HepG2 (cell line): ENCODE results near the gene EAF1. TPM values are rescaled to one million over a fixed set of nuclear protein-coding genes. Genes with fewer than 3 reads are reported as not detected.

ENCODE experiments used
- ATAC-seq: fragments of 200-7000 bp; cut with Tn5 transposase; 3 replicates; pipeline ENCODE4 v1.9.1; 2020; ENCODE audit warnings: mild to moderate bottlenecking, moderate library complexity
- BruUV-seq: library from RNA; stranded (reverse); fragments of 400-500 nt; replicated peaks from 2 replicates; lab custom pipeline; 2021; lab: Mats Ljungman, UMichigan
- CTCF ChIA-PET: fragments of 300-600 bp; formaldehyde crosslinking; extraction: SDS; loops from one replicate; lab custom pipeline; 2021; ENCODE audit warnings: low total read pairs, inconsistent platforms, low intra/inter-chr PET ratio; lab: Yijun Ruan, JAX
- POLR2A ChIA-PET: fragments of 350-600 bp; sonication (Branson Sonifier 250); formaldehyde crosslinking; loops from one replicate; lab custom pipeline; 2020; ENCODE audit warnings: antibody characterized with exemption, inconsistent platforms; lab: Yijun Ruan, JAX
- DNase-seq: peaks from one replicate; pipeline ENCODE4 v3.0.0-alpha.2; 2015; ENCODE audit warnings: low spot score
- FAIRE-seq: peaks from 3 replicates; lab custom pipeline; 2011; peaks lifted over from hg19 to GRCh38; lab: Jason Lieb, UNC
- H2AFZ ChIP-seq: one replicate; pipeline ENCODE4 v1.6.1; 2011; ENCODE audit warnings: low read length, inconsistent platforms
- H3K27ac ChIP-seq: fragments of 300-600 bp; 3 replicates; pipeline ENCODE4 v1.8.0; 2011; ENCODE audit warnings: mixed run types, mild to moderate bottlenecking, mixed read lengths, low read length, inconsistent platforms; ENCODE audit not compliant: insufficient read depth; ENCODE audit errors: extremely low read length
- H3K27me3 ChIP-seq, 2 experiments: fragments of 200-600 bp in 1 of 2; 2 replicates in 1 of 2; 3 replicates in 1 of 2; pipeline versions ENCODE4 v1.6.0 to v1.8.0; 2011; ENCODE audit warnings: low read length in 2 of 2, mild to moderate bottlenecking in 2 of 2, moderate library complexity in 2 of 2, inconsistent platforms in 1 of 2; ENCODE audit not compliant: insufficient read depth in 2 of 2, control insufficient read depth in 1 of 2
- H3K36me3 ChIP-seq, 2 experiments: fragments of 200-600 bp in 1 of 2; replicated peaks in 1 of 2; 2 replicates in 1 of 2; 3 replicates in 1 of 2; pipeline versions ENCODE4 v1.5.1 to v1.8.0; 2011; ENCODE audit warnings: low read length in 2 of 2, inconsistent platforms in 1 of 2; ENCODE audit not compliant: insufficient read depth in 2 of 2, control insufficient read depth in 1 of 2
- H3K4me1 ChIP-seq: 2 replicates; pipeline ENCODE4 v1.5.1; 2012; ENCODE audit warnings: low read length, inconsistent platforms; ENCODE audit not compliant: insufficient read depth
- H3K4me2 ChIP-seq: 2 replicates; pipeline ENCODE4 v1.6.0; 2011; ENCODE audit warnings: low read depth, low read length, inconsistent platforms
- H3K4me3 ChIP-seq, 3 experiments: fragments of 200-600 bp in 1 of 3; sonication (generic), shearing (Covaris generic) in 1 of 3; replicated peaks in 1 of 3; 2 replicates each; pipeline ENCODE4 v1.5.1; 2011 to 2016; ENCODE audit warnings: low read length in 3 of 3, inconsistent platforms in 2 of 3, low read depth in 2 of 3, mild to moderate bottlenecking in 2 of 3, control low read depth in 1 of 3, mixed read lengths in 1 of 3; ENCODE audit not compliant: insufficient read depth in 1 of 3
- H3K79me2 ChIP-seq: one replicate; pipeline ENCODE4 v1.6.1; 2011; ENCODE audit warnings: low read length, inconsistent platforms; ENCODE audit not compliant: insufficient read depth
- H3K9ac ChIP-seq: 2 replicates; pipeline ENCODE4 v1.6.0; 2011; ENCODE audit warnings: mild to moderate bottlenecking, low read depth, low read length, inconsistent platforms; ENCODE audit not compliant: insufficient read depth
- H3K9me3 ChIP-seq: 2 replicates; pipeline ENCODE4 v1.5.1; 2012; ENCODE audit warnings: mild to moderate bottlenecking, low read length
- H4K20me1 ChIP-seq: 2 replicates; pipeline ENCODE4 v1.6.0; 2011; ENCODE audit warnings: inconsistent platforms, mild to moderate bottlenecking, low read length, moderate library complexity; ENCODE audit not compliant: insufficient read depth
- CHD2 ChIP-seq: IDR thresholded peaks from 2 replicates; pipeline ENCODE4 v1.6.1; 2011; ENCODE audit warnings: low read depth, low read length, improper control_type of control experiment
- DNMT1 ChIP-seq: sonication (generic); formaldehyde crosslinking; IDR thresholded peaks from 2 replicates; pipeline ENCODE4 v1.5.1; 2020; ENCODE audit warnings: mild to moderate bottlenecking, missing genetic modification reagents
- LBX2 ChIP-seq: sonication (generic); formaldehyde crosslinking; IDR thresholded peaks from 2 replicates; pipeline ENCODE4 v1.5.0; 2020; ENCODE audit warnings: missing genetic modification reagents, mild to moderate bottlenecking, borderline replicate concordance
- MIER2 ChIP-seq: IDR thresholded peaks from 2 replicates; pipeline ENCODE4 v1.6.1; 2016; ENCODE audit warnings: missing biosample characterization, missing genetic modification reagents
- MLXIP ChIP-seq: sonication (generic); formaldehyde crosslinking; IDR thresholded peaks from 2 replicates; pipeline ENCODE4 v1.9.0; 2021; ENCODE audit warnings: missing genetic modification reagents, borderline replicate concordance
- MTA1 ChIP-seq: sonication (generic); formaldehyde crosslinking; IDR thresholded peaks from 2 replicates; pipeline ENCODE4 v1.4.0; 2020; ENCODE audit warnings: missing genetic modification reagents, mild to moderate bottlenecking, borderline replicate concordance
- PAWR ChIP-seq: sonication (generic); formaldehyde crosslinking; IDR thresholded peaks from 2 replicates; pipeline ENCODE4 v1.4.0; 2020; ENCODE audit warnings: missing genetic modification reagents, mild to moderate bottlenecking, borderline replicate concordance
- TSC22D2 ChIP-seq: sonication (generic); formaldehyde crosslinking; IDR thresholded peaks from 2 replicates; pipeline ENCODE4 v1.5.1; 2020; ENCODE audit warnings: missing genetic modification reagents, mild to moderate bottlenecking, borderline replicate concordance
- YEATS4 ChIP-seq: sonication (generic); formaldehyde crosslinking; IDR thresholded peaks from 2 replicates; pipeline ENCODE4 v1.4.0; 2020; ENCODE audit warnings: missing genetic modification reagents, borderline replicate concordance
- ZBTB26 ChIP-seq: IDR thresholded peaks from 2 replicates; pipeline ENCODE4 v1.6.1; 2016; ENCODE audit warnings: missing compliant biosample characterization, missing genetic modification reagents, borderline replicate concordance
- ZNF776 ChIP-seq: sonication (generic); formaldehyde crosslinking; IDR thresholded peaks from 2 replicates; pipeline ENCODE4 v1.4.0; 2020; ENCODE audit warnings: mild to moderate bottlenecking, missing genetic modification reagents
- WGBS: methylation state at CpG from one replicate; pipeline ENCODE4 v1.1.6; 2017; ENCODE audit warnings: low lambda C conversion rate; 5-methylcytosine and 5-hydroxymethylcytosine counted together
- in situ Hi-C: cut with HindIII; loops from 2 replicates; pipeline ENCODE4 v1.10.0; 2017; ENCODE audit warnings: low pct_unique_long_range_greater_than_20kb; ENCODE audit not compliant: extremely low pct_ligation_motif_present
- intact Hi-C: fragments of 100-400 bp; cut with micrococcal nuclease; formaldehyde crosslinking; loops from one replicate; pipeline ENCODE4 v1.10.0; 2022; ENCODE audit not compliant: unreplicated experiment
- polyA plus RNA-seq, 8 experiments: library from polyadenylated mRNA; depleted of rRNA in 3 of 8; stranded (reverse) in 7 of 8; unstranded in 1 of 8; fragments of >200 nt; fragmentation: Illumina TruSeq in 4 of 8; extraction: Trizol in 4 of 8; gene quantifications; 2 replicates each; pipeline versions ENCODE4 v1.2.1 to v1.2.3, GENCODE V29; 2011 to 2016; ENCODE audit warnings: low read depth in 4 of 8, missing spikeins in 1 of 8, mixed read lengths in 1 of 8; ENCODE audit not compliant: insufficient read depth in 1 of 8
- total RNA-seq, 5 experiments: library from RNA; depleted of rRNA; stranded (reverse); fragments of >200 nt; fragmentation: Illumina TruSeq; extraction: Trizol; gene quantifications; 2 replicates each; pipeline ENCODE4 v1.2.3, GENCODE V29; 2016; ENCODE audit warnings: low read depth in 1 of 5

EAF1 gene
- total and polyA plus RNA-seq, 2 of the 13 experiments (the other 11 are each of a cell fraction or from before 2014, with no cell fraction given) = 8.1 to 30.0 TPM

GRCh38 chr3:15380980-15381890, 46.2 kb upstream of the EAF1 start:
- Histone ChIP-seq H3K4me1 (peaks cover 6% of the 10 kb centered on the region; the same call in 1 of the 2 replicates), H3K27me3 (no peaks in the 10 kb centered on the region), H2AFZ (no peak overlapping the region), H3K9me3 (no peaks in the 10 kb centered on the region; the same call in 1 of the 2 replicates), H3K9ac (no peak overlapping the region), H4K20me1 (no peaks in the 10 kb centered on the region), H3K36me3 (no peaks in the 10 kb centered on the region), H3K4me2 (no peak overlapping the region), H3K79me2 (no peaks in the 10 kb centered on the region), H3K27ac (no peak overlapping the region), H3K4me3 (no peak overlapping the region)
- TF ChIP-seq MLXIP (CRISPR knock-in tag) = no peak
- no peak for TF ChIP-seq MIER2
- no peak for TF ChIP-seq YEATS4
- no peak for TF ChIP-seq DNMT1 (CRISPR knock-in tag)
- no peak for TF ChIP-seq PAWR
- no peak for TF ChIP-seq MTA1
- no peak for TF ChIP-seq ZNF776 (CRISPR knock-in tag)
- TF ChIP-seq CHD2 = no peak
- TF ChIP-seq LBX2 (CRISPR knock-in tag) = no peak
- TF ChIP-seq TSC22D2 = no peak
- TF ChIP-seq ZBTB26 = no peak
- intact Hi-C loops (no loop called here), in situ Hi-C loops (loop anchor here (10.0 kb wide), 1 partner anchor 266 kb away; no protein-coding TSS in a partner anchor)
- POLR2A ChIA-PET = no interaction called here
- no TSS peak for BruUV-seq
- CTCF ChIA-PET = no interaction called here
- DNase-seq = no peak
- 12% methylated on average over 6 of the region's 6 CpGs for WGBS
- FAIRE-seq = no peak
- no peak for ATAC-seq
